ENCODE data around the gene TUBB1.

GRCh38 chr20:58994390-58995159 lies 24.7 kb upstream of the TUBB1 start:
- TF ChIP-seq CTCF (IDR thresholded peaks at IDR 0.05; ENCODE audit: insufficient read depth, low read length, poor library complexity, severe bottlenecking): no peak
- no peak for TF ChIP-seq EZH2phosphoT487 (conservative IDR thresholded peaks at IDR 0.05; ENCODE audit: low read length)

All from SU-DHL-6 (cell line).